NOMO-1 treated with DMSO at 0.1 percent for 48 hours (cell line): ENCODE measurements around the gene ANKH.
"Not testable (repeated sequence)": the region's sequence is repeated elsewhere in the genome, so short reads cannot be mapped to it uniquely, and the experiment has no call there.

Experiments
- DNase-seq: peaks from one replicate; lab custom pipeline; 2025; ENCODE audit not compliant: unreplicated experiment; lab: John Stamatoyannopoulos, UW

The ANKH gene

GRCh38 chr5:14884062-14884612 is 12.6 kb upstream of the ANKH start:
- no peak for DNase-seq

- DNase-seq = no peak
Observed at GRCh38 chr5:14882658-14883580, 11.3 kb upstream of the ANKH start.

- DNase-seq = no peak
Observed at GRCh38 chr5:14881826-14882225, 10.2 kb upstream of the ANKH start.

GRCh38 chr5:14880688-14881087 is 9.1 kb upstream of the ANKH start:
- no peak for DNase-seq

- peak; percentile 24 for DNase-seq
Observed at GRCh38 chr5:14879937-14880589, 8.5 kb upstream of the ANKH start.

GRCh38 chr5:14879393-14879792 is 7.8 kb upstream of the ANKH start:
- no peak for DNase-seq

- not testable (repeated sequence) for DNase-seq
Observed at GRCh38 chr5:14878192-14878591, 6.6 kb upstream of the ANKH start.

- DNase-seq = no peak
Observed at GRCh38 chr5:14876095-14876494, 4.5 kb upstream of the ANKH start.

- DNase-seq = no peak
Observed at GRCh38 chr5:14873790-14874189, 2.2 kb upstream of the ANKH start.

GRCh38 chr5:14873093-14873492 is 1.5 kb upstream of the ANKH start:
- DNase-seq = no peak

- DNase-seq = peak; percentile 67
Observed at GRCh38 chr5:14872070-14872989, 752 bp upstream of the ANKH start.

- peak; percentile 28 for DNase-seq
Observed at GRCh38 chr5:14870337-14871213, 1.0 kb downstream of the ANKH start.

GRCh38 chr5:14869668-14870164 is 1.9 kb downstream of the ANKH start:
- DNase-seq = no peak

- DNase-seq = no peak
Observed at GRCh38 chr5:14869233-14869632, 2.3 kb downstream of the ANKH start.

GRCh38 chr5:14868771-14869170 is 2.8 kb downstream of the ANKH start:
- DNase-seq = no peak

GRCh38 chr5:14864181-14864812 is 7.3 kb downstream of the ANKH start:
- no peak for DNase-seq

GRCh38 chr5:14863105-14863504 is 8.5 kb downstream of the ANKH start:
- DNase-seq = no peak

- DNase-seq = no peak
Observed at GRCh38 chr5:14861123-14861765, 10.3 kb downstream of the ANKH start.

GRCh38 chr5:14859980-14860379 is 11.6 kb downstream of the ANKH start:
- no peak for DNase-seq
